ENCODE data around the gene MACROD1.

The MACROD1 gene

DNA sequence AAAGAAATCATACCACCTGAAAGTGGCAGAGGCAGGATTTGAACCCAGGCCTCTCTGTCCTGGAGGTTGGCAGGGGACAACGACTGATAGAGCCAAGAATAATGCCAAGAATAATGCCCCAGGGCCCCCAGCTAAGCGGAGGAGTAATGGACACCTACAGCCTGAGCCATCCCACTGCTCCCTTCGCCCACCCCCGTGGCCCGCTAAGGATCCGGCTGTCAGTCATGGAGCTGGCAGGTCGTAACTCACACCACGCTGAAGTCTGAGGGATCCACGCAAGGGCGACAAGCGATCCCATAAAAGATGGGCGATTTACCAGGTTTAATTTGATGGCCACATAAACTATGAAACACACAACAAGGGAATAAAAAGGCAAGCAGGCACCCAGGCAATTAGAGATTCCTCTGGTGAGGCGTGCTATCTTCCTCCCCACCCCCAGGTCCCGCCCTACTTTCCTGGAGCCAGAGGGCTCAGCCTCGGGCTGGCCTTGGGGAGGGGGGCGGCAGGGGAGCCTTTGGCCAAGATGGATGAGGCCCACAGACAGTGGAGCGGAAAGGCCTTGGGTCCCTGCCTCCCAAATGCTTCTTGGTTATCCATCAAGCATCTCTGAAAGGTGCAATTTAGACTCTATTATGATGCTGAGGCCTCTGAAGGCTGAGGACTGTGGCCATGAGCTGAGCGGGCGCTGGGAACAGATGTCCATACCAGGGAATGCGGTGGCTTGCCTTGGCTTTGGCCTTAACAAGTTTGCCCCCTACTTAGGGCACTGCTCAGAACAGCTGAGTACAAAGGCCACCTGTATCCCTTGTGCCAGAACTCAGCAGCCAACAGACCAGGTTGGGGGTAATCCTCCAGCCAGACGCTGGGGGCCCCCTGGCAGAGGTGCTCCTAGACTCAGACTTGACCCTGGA is 55.2 kb downstream of the MACROD1 start:
- DNase-seq: no peak

- no peak for DNase-seq
Measured at GRCh38 chr11:64109332-64109731, 56.6 kb downstream of the MACROD1 start.

- no peak for DNase-seq
Measured at GRCh38 chr11:64107303-64107702, 58.6 kb downstream of the MACROD1 start.

- DNase-seq: no peak
Measured at GRCh38 chr11:64104632-64105031, 61.3 kb downstream of the MACROD1 start.

DNA sequence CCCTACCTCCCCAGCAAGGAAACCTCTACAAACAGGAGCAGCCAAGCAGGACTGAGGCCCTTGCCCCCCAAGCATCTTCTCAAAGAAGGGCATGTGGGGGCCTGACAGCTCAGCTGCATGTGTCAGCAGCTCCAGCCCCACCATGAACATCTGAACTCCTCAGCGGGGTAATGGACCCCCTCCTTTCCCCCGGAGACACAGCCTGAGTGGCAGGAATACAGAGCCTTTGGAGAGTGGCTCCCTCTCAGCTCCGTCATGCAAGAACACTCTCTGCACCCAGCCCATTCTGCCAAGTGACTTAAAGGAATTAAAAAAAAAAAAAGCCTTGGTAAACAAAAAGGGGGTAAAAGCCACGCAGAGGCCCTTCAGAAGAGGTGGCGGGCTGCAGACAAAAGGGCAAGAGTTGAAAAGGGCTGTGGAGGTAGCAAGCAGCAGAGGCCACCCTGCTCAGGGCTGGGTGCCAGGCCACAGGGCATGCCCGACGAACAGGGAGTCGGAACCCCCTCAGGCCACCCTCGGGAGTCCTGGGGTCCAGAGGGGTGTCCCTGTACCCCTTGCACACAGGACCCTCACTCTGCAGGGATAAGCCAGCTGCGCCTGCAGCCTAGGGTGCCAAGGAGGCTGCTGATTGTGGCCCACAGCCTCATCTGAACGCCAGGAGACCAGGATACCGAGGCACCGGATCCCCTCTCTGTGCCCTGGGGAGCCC is 62.5 kb downstream of the MACROD1 start:
- no peak for DNase-seq

DNA sequence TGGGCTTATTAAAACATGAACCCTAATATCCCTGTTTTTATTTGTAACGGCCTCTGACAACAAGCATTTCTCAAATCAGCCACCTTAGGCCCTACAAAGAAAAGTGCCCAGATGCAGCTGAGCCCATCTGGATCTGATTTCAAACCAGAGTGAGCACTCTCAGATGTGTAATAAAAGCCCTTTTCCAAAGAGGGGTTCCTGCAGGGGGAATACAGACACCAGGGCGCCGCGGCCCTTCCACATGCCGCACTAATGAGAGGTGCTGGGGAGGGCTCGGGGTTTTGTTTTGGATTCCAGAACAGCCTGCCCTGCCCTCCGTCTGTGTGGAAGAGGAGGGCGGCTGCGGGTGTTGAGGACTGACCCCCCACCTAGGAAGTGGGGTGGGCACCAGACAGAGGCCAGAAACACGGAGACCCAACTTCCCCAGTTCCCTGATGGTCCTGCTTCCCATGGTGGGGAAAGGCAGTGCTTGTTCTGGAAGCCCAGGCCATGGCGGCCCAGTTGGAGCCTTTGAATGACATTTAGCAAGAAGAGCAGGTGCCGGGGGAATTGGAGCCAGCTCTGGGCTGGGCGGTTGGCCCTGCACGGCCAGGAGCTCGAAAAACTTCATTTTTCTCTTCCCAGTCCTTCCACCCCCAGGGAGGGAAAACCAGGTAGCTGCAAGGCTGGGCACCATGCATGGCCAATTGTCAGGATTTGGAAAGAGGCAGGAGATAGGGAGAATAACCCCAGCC is 63.7 kb downstream of the MACROD1 start:
- DNase-seq: no peak

DNA sequence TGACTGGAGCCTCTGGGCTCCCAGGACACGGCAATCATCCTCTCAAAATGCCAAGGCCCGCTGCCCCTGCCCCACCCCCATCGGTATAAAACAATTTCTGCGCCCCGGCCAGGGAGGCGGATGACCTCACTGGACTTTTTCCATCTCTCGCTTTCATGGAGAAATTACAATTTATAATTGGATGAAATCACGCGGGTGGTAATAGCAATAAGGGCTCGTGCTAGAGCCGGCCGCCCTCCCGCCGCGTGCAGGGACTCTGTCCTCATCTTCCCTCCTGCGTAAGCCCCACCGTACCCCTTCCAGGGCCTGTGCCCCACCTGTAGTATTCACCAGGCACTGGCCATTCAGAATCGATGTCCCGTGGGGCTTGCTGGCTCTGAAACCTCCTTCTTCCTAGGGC is 64.5 kb downstream of the MACROD1 start:
- no peak for DNase-seq

- DNase-seq: no peak
Measured at GRCh38 chr11:64100782-64101353, 65.0 kb downstream of the MACROD1 start.

DNA sequence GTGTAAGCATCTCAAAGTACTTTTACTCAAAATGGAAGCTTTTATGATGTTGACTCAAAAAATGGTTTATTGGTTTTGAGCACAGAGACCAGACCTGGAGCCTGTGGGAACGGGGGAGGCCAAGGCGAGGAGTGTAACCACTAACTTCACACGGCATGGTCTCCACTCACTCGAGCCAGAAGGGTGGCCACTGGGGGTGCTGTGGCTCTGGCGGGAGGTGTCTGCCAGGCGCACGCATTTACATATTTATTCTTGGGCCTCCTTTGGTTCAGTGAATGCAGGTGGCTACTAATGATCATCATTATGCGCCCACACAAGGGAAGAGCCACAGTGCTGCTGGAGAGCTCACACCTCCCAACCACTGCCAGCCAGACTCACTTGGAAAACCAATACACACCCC is 65.6 kb downstream of the MACROD1 start:
- no peak for DNase-seq

DNA sequence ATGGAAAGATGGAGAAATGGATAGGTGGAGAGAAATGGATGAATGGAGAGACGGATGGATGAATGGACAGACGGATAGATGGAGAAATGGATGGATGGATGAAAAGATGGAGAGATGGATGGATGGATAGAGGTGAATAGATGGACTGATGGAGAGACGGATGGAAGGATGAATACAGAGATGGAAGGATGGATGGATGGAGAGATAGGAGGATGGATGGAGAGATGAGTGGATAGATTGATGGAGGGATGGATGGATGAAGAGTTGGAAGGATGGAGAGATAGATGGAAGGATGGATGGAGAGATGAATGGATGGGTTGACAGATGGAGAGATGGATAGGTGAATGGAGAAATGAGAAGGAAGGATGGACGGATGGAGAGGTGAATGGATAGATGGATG is 66.5 kb downstream of the MACROD1 start:
- no peak for DNase-seq

DNA sequence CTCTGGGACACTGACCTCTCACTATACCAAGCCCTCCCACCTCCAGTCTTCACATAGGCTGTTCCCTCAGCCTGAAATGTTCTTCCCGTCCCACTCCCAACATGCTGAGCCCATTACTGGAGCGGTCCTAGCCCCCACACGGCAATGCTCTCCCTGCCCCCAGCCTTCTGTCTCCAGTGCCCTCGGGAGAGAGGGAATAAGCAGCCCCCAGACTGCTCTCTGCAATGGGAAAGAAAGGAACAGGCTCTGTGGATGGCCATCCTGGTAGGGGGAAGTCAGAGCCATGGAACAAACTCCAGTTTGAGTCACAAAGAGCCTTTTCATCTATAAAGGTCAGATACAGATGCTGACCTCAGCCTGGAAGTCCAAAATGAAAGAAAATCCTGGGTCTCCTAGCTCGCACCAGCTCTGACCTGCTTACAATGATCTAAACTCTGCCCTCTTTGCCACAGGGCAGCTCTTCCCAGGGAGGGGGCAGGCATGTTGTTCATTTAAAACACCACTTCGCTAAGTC is 67.5 kb downstream of the MACROD1 start:
- DNase-seq: no peak

GRCh38 chr11:64097468-64098317 is 68.2 kb downstream of the MACROD1 start:
- DNase-seq: no peak

GRCh38 chr11:64096835-64097234 is 69.1 kb downstream of the MACROD1 start:
- no peak for DNase-seq

DNA sequence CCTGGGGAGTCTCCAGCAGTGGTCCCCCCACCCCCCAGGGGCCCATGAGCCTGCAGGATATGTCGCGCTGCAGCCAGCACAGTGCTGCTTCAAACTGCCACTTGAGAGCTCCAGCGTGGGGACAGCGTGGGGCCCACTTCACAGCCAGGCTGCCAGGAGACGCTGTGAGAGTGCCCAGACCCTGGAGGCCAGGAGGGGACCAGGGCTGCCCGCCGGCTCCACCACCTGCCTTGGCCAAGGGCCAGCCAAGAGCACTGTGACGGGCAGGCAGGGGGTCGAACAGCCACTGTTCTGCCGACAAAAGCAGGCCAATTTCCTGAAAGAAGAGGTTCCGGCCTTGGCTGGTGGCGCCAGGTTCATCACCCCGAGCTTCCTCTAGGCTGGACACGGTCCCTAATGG is 70.0 kb downstream of the MACROD1 start:
- DNase-seq: no peak

- DNase-seq: no peak
Measured at GRCh38 chr11:64095273-64095817, 70.6 kb downstream of the MACROD1 start.

DNA sequence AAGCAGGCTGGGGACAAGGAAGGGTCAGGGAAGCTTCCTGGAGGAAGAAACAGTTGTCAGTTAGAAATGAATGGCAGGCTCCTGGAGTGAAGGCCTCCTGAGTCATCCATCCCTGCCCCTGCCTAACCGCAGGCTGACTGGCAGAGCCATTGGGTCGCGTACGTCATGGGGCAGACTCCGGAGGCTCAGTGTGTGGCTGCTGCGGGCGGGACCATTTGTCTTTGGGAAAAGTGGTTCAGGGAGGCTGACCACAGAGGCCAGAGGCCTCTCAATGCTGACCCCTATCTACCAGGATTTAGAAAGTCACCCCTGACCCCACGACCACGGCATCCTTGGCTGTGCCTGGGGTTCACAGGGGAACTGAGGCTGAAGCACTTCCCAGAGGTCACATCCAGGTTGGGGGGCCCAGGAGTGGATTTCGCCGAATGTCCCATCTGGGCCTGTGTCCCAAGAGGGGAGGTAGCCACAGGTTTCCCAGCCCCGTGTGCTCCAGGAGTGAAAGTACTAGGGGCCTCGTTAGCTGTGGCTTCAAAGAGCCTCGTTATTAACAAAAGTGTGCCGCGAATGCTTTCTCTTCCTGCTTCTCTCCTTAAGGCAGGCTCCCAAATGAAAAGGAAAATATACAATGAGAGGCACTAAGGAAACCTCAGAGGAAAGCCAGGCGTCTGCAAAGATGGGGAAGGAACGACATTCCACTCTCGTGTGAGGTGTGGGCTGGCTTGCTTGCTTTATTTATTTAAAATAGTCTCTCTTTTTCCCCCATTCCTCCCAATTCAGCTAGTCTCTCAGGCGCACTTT is 71.3 kb downstream of the MACROD1 start:
- DNase-seq: no peak

DNA sequence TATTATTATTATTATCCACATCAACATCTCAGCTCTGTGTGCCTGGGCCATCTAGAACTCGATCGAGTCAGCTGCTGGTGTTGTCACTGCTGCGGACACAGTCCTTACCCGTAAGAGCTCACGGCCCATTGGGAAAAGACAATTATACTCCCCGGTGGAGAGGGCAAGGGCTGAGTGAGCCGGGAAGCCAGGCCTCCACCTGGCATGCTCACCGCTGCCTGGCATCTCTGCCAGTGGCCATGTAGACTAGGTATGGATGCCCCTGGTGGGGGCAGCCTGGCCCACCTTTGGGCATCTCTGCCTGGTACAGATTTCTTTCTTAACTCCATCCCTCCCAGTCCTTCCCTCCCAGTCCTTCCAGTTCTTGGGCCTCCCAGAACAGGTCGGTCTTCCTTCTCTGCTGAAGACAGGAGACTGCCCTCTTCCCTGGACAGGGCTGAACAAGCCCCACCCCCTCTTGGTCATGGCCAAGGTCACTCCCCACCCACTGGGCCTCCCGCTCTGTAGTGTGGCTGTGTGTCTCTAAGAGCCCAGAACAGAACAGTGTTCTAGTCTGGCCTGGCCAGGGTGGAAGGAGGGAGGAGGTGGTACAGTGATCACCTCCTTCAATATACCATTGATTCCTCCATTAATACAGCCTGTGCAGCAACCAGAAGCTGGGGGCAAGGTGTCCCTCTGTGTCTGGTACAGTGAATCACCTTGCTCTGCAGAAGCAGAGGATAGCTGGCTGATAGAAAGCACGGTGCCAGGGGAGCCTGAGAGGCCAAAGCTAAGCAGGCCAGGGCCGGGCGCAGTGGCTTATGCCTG is 72.5 kb downstream of the MACROD1 start:
- DNase-seq: no peak

- DNase-seq: no peak
Measured at GRCh38 chr11:64092761-64093136, 73.2 kb downstream of the MACROD1 start.

DNA sequence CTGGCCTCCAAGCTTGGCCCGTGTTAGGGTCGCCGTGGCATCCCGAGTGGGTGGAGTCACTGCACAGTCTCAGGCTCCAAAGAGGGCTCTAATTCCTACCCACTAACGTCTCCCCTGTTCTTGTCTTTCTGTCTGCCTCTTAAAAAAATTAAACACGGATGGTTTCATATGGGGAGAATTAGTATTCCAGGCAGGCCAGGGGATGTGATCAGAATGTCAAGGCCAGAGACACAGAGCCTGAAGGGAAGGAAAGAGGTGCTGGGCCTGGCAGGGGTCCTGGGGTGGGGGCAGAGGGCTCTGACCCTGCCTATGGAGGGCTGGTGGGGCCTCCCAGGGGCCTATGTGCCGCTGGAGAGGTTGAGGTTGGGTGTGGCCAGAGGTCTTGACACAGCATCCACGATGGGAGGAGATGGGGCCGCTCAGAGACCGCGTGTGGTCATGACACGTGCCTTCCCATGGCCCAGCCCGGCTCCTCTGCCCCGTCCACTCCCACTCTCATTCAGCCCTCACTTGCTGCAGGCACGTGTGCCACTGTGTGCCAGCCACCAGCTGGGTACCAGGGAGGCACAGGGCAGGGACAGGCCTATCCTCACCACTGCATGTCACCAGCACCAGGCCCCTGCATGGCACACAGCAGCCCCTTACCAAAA is 73.7 kb downstream of the MACROD1 start:
- DNase-seq: no peak
